Measurements from ENCODE around the gene GOLT1A.

GRCh38 chr1:204180133-204180532 is 33.7 kb downstream of the GOLT1A start:
- TF ChIP-seq CTCF (conservative IDR thresholded peaks at IDR 0.05; ENCODE audit: low read depth, low read length) (no peak), EZH2 (IDR thresholded peaks at IDR 0.05; ENCODE audit: borderline replicate concordance, low read depth, low read length, poor library complexity, severe bottlenecking) (no peak)
